Breast epithelium (tissue), 3 donors: ENCODE measurements around the gene F12.

Experiments
- POLR2A ChIP-seq: fragments of 450-650 bp; IDR thresholded peaks from one replicate; pipeline ENCODE4 v1.6.1; 2016; ENCODE audit warnings: antibody characterized with exemption, mild to moderate bottlenecking, moderate library complexity
- POLR2AphosphoS5 ChIP-seq, 3 donors: sonication (generic); formaldehyde crosslinking; IDR thresholded peaks; one replicate each; pipeline ENCODE4 v1.6.1; 2017; ENCODE audit warnings: antibody characterized with exemption in 3 of 3
- TF ChIP-seq, protein P1 (sequence below), 3 donors: fragments of 450-650 bp; IDR thresholded peaks; one replicate each; pipeline ENCODE4 v1.5.1; 2016 to 2017; ENCODE audit warnings: antibody characterized with exemption in 3 of 3, mild to moderate bottlenecking in 3 of 3, moderate library complexity in 3 of 3

- TF ChIP-seq POLR2A (no peak), POLR2AphosphoS5 (IDR thresholded peaks at IDR 0.05) (no peak)
- TF ChIP-seq, protein P1, sequence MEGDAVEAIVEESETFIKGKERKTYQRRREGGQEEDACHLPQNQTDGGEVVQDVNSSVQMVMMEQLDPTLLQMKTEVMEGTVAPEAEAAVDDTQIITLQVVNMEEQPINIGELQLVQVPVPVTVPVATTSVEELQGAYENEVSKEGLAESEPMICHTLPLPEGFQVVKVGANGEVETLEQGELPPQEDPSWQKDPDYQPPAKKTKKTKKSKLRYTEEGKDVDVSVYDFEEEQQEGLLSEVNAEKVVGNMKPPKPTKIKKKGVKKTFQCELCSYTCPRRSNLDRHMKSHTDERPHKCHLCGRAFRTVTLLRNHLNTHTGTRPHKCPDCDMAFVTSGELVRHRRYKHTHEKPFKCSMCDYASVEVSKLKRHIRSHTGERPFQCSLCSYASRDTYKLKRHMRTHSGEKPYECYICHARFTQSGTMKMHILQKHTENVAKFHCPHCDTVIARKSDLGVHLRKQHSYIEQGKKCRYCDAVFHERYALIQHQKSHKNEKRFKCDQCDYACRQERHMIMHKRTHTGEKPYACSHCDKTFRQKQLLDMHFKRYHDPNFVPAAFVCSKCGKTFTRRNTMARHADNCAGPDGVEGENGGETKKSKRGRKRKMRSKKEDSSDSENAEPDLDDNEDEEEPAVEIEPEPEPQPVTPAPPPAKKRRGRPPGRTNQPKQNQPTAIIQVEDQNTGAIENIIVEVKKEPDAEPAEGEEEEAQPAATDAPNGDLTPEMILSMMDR (IDR thresholded peaks at IDR 0.05) = no peak
Observed at GRCh38 chr5:177367981-177368868, 41.1 kb downstream of the F12 start.
